Neural crest cell (in vitro differentiated cells): ENCODE data around the gene ZNF227. TPM values are rescaled to one million over a fixed set of nuclear protein-coding genes. Genes with fewer than 3 reads are reported as not detected.

Experiments used
- DNase-seq: peaks from one replicate; pipeline ENCODE4 v3.0.0; 2021; ENCODE audit warnings: low read depth, mixed read lengths, low spot score
- H3K27ac Mint-ChIP-seq: one replicate; pipeline ENCODE4 v1.8.0; 2021; ENCODE audit warnings: mild to moderate bottlenecking, mixed read lengths; ENCODE audit not compliant: unreplicated experiment
- H3K27me3 Mint-ChIP-seq: 2 replicates; pipeline ENCODE4 v1.8.0; 2021; ENCODE audit warnings: low read depth, mild to moderate bottlenecking, mixed read lengths
- H3K36me3 Mint-ChIP-seq: 2 replicates; pipeline ENCODE4 v1.8.0; 2021; ENCODE audit warnings: low read depth, mild to moderate bottlenecking, mixed read lengths
- H3K4me1 Mint-ChIP-seq: 2 replicates; pipeline ENCODE4 v1.8.0; 2021; ENCODE audit warnings: mixed read lengths
- H3K4me3 Mint-ChIP-seq: one replicate; pipeline ENCODE4 v1.8.0; 2021; ENCODE audit warnings: mild to moderate bottlenecking, mixed read lengths
- H3K9me3 Mint-ChIP-seq: 2 replicates; pipeline ENCODE4 v1.8.0; 2021; ENCODE audit warnings: mixed read lengths
- CTCF ChIP-seq: fragments of 200-600 bp; sonication (generic); conservative IDR thresholded peaks from 2 replicates; pipeline ENCODE4 v1.5.0; 2021; ENCODE audit warnings: antibody characterized with exemption, mild to moderate bottlenecking
- total RNA-seq: library from RNA; stranded (reverse); gene quantifications from 2 replicates; pipeline ENCODE4 v1.2.1, GENCODE V29; 2021

Gene ZNF227
- total RNA-seq, 1 donor from 2014 or later, result 35.8 TPM

- TF ChIP-seq CTCF, result no peak
- H3K27ac Mint-ChIP-seq, result no peak overlapping the region
- H3K36me3 Mint-ChIP-seq, result peaks cover 67% of the 10 kb centered on the region
- no peak overlapping the region for H3K4me3 Mint-ChIP-seq
- no peaks in the 10 kb centered on the region for H3K27me3 Mint-ChIP-seq
- no peaks in the 10 kb centered on the region for H3K4me1 Mint-ChIP-seq
- no peak for DNase-seq
- peaks cover 44% of the 10 kb centered on the region for H3K9me3 Mint-ChIP-seq
Measured at GRCh38 chr19:44176590-44176989, 35.7 kb upstream of the ZNF227 start.

DNA sequence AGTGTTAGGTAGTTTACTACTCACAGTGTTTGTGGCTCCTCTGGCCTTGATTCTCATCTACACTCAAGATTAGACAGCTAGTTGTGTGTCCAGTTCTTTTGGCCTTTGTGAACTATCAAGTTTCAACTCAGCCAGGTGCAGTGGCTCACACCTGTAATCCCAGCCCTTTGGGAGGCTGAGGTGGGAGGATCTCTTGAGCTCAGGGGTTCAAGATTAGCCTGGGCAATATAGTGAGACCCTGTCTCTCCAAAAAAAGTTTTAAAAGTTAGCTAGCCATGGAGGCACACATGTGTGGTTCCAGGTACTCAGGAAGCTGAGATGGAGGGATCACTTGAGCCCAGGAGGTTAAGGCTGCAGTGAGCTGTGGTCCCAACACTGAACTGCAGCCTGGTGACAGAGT, 31.4 kb upstream of the ZNF227 start:
- no peak overlapping the region for H3K4me3 Mint-ChIP-seq
- H3K9me3 Mint-ChIP-seq, result peaks cover 25% of the 10 kb centered on the region

GRCh38 chr19:44182145-44182544, 30.2 kb upstream of the ZNF227 start:
- H3K27ac Mint-ChIP-seq, result no peak overlapping the region
- H3K27me3 Mint-ChIP-seq, result no peaks in the 10 kb centered on the region
- no peaks in the 10 kb centered on the region for H3K4me1 Mint-ChIP-seq
- H3K9me3 Mint-ChIP-seq, result peaks cover 13% of the 10 kb centered on the region
- peaks cover 13% of the 10 kb centered on the region for H3K36me3 Mint-ChIP-seq
- TF ChIP-seq CTCF, result no peak
- H3K4me3 Mint-ChIP-seq, result no peak overlapping the region
- no peak for DNase-seq

More for the DNA sequence above, 31.4 kb upstream of the ZNF227 start:
- peaks cover 24% of the 10 kb centered on the region for H3K36me3 Mint-ChIP-seq
- no peak overlapping the region for H3K27ac Mint-ChIP-seq
- no peaks in the 10 kb centered on the region for H3K27me3 Mint-ChIP-seq
- no peaks in the 10 kb centered on the region for H3K4me1 Mint-ChIP-seq
- DNase-seq, result no peak
- no peak for TF ChIP-seq CTCF

DNA sequence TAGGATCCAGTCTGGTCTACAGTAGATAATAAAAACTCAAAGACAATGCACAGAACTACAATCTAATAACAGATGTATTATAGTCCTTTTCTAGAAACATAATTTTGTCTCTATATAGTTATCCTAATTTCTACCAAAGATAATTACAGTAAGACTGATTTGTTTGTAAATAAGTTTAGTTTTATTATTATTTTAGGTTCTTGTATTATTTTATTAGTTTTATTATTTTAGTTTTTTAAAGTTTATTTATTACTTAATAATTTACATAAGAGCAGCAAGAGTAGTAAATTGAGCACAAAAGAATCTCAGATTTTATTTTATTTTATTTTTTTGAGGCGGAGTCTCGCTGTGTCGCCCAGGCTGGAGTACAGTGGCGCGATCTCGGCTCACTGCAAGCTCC, 22.3 kb upstream of the ZNF227 start:
- H3K36me3 Mint-ChIP-seq, result peaks cover 11% of the 10 kb centered on the region
- no peaks in the 10 kb centered on the region for H3K27me3 Mint-ChIP-seq
- TF ChIP-seq CTCF, result no peak
- H3K9me3 Mint-ChIP-seq, result peaks cover 5% of the 10 kb centered on the region
- H3K4me3 Mint-ChIP-seq, result no peak overlapping the region
- no peak overlapping the region for H3K27ac Mint-ChIP-seq
- no peaks in the 10 kb centered on the region for H3K4me1 Mint-ChIP-seq
- no peak for DNase-seq

- Mint-ChIP-seq H3K4me3 (no peak overlapping the region), H3K9me3 (peaks cover 8% of the 10 kb centered on the region), H3K36me3 (peaks cover 26% of the 10 kb centered on the region), H3K4me1 (no peaks in the 10 kb centered on the region), H3K27ac (no peak overlapping the region), H3K27me3 (no peaks in the 10 kb centered on the region)
- no peak for DNase-seq
- TF ChIP-seq CTCF, result no peak
Measured at GRCh38 chr19:44192127-44192526, 20.2 kb upstream of the ZNF227 start.

DNA sequence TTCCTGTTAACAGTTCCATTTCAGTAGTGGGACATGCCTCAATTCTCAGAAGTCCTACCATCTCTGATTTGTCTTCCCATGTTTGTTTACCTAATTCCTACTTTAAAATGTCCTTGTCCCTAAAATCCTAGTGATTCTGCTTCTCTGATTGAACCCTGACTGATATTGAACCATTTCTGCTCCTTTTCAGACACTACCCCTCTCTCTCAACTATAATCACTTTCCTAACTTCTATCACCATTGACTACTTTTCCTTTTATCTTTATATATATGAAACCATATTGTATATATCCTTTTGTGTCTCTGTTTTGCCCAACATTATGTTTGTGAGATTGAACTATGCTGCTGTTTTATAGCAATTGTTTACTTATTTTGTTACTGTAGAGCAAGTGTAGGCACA, 15.6 kb upstream of the ZNF227 start:
- no peaks in the 10 kb centered on the region for H3K27me3 Mint-ChIP-seq
- no peak for TF ChIP-seq CTCF
- H3K9me3 Mint-ChIP-seq, result peaks cover 3% of the 10 kb centered on the region
- no peak overlapping the region for H3K27ac Mint-ChIP-seq
- H3K4me3 Mint-ChIP-seq, result no peak overlapping the region
- H3K4me1 Mint-ChIP-seq, result no peaks in the 10 kb centered on the region
- H3K36me3 Mint-ChIP-seq, result peaks cover 20% of the 10 kb centered on the region
- DNase-seq, result no peak
